Endothelial cell of hepatic sinusoid (primary cell): ENCODE data around the gene TMEM62.

Experiments
- in situ Hi-C: cut with HindIII; loops from 2 replicates; pipeline ENCODE4 v1.10.0; 2017; ENCODE audit warnings: low sequenced_read_pairs

Gene TMEM62

DNA sequence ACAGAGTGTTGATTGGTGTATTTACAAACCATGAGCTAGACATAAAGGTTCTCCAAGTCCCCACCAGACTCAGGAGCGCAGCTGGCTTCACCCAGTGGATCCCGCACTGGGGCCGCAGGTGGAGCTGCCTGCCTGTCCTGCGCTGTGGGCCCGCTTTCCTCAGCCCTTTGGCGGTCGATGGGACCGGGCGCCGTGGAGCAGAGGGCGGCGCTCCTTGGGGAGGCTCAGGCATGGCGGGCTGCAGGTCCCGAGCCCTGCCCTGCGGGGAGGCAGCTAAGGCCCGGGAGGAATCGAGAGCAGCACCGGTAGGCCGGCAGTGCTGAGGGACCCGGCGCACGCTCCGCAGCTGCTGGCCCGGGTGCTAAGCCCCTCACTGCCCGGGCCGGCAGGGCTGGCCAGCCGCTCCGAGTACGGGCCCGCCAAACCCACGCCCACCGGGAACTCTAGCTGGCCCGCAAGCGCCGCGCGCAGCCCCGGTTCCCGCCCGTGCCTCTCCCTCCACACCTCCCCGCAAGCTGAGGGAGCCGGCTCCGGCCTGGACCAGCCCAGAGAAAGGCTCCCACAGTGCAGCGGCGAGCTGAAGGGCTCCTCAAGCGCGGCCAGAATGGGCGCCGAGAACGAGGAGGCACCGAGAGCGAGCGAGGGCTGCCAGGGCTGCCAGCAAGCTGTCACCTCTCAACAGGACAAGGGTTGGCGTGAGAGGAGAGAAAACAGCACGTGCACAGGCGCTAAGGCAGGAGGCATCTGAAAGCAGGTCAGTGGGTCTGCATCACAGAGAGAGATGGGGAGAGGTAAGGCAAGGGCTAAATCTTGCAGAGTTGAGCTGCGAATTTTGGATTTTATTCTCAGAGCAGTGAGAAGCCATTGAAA lies 93.3 kb downstream of the TMEM62 start:
- in situ Hi-C loops, result no loop called here

- in situ Hi-C loops, result no loop called here
Measured at GRCh38 chr15:43229977-43230376, 96.6 kb downstream of the TMEM62 start.

DNA sequence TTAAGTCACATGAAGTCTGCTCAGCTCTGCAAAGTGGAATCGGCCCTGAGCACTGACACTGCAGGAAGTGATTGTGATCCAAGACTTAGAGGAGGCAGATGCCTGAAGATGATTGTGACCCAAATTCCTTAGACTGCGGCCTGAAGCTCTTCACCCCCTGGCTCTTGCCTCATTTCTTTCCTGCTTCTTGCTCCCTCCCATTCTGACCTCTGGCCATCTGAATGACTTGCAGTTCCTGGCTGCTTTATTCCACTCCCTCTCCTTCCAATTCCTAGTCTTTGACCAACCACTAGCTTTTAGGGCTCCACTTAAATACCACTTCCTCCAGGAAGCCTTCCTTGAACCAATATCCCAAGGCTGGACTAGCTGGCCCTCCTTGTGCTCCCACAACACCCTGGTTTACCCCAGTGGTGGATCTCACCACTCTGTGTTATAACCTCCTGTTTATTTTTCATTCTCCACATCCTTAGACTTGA lies 97.3 kb downstream of the TMEM62 start:
- in situ Hi-C loops, result no loop called here

DNA sequence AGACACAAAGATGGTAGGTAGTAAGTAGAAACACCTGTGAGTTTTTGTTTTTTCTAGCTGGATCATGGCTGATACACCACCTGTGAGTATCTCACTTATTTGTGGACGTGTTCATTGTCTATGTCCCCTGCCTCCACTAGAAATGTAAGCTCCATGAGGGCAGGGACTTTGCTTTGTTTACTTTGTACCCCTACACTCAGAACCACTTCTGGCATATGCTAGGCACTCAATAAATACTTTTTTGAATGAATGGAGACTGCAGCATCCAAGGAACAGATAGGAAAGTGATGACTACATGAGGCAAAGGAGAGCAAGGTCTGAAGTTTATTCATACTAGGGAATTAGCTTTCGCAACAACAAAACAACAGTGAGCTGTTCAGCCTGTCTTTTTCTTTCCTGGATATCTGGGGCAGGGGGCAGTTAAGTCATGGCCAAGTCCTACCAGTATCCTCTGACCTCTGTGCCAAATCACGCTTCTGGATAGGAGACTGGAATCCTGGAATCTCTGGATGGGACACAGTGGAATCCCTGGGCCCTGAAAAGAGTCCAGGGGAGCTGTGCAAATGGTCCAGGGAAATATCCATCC lies 99.0 kb downstream of the TMEM62 start:
- in situ Hi-C loops, result no loop called here
